A673 (cell line): ENCODE data around the gene ZG16. TPM values are rescaled to one million over a fixed set of nuclear protein-coding genes. Genes with fewer than 3 reads are reported as not detected.

Experiments
- BruUV-seq: library from RNA; stranded (reverse); fragments of 400-500 nt; replicated peaks from 2 replicates; lab custom pipeline; 2021; lab: Mats Ljungman, UMichigan
- CTCF ChIA-PET: fragments of 300-600 bp; sonication (Branson Sonifier 250); formaldehyde crosslinking; loops from one replicate; lab custom pipeline; 2022; ENCODE audit warnings: antibody characterized with exemption; lab: Charles Lee
- POLR2A ChIA-PET: fragments of 300-600 bp; sonication (Branson Sonifier 250); formaldehyde crosslinking; loops from one replicate; lab custom pipeline; 2022; ENCODE audit warnings: antibody characterized with exemption; ENCODE audit not compliant: low non-redundant PET; lab: Charles Lee
- DNase-seq: peaks from one replicate; pipeline ENCODE4 v3.0.0-alpha.2; 2015; ENCODE audit warnings: low spot score
- H3K27ac ChIP-seq: fragments of 200-600 bp; sonication (generic); 2 replicates; pipeline ENCODE4 v1.5.1; 2016; ENCODE audit warnings: mixed run types, low read depth, mild to moderate bottlenecking, mixed read lengths, antibody characterized with exemption, low read length; ENCODE audit not compliant: poor library complexity, severe bottlenecking
- H3K27me3 ChIP-seq: fragments of 200-600 bp; sonication (generic); replicated peaks from 2 replicates; pipeline ENCODE4 v1.6.1; 2017; ENCODE audit warnings: mixed run types, low read depth, mild to moderate bottlenecking, mixed read lengths, antibody characterized with exemption, low read length; ENCODE audit not compliant: insufficient read depth, poor library complexity
- H3K36me3 ChIP-seq: fragments of 200-600 bp; sonication (generic); 2 replicates; pipeline ENCODE4 v1.6.1; 2016; ENCODE audit warnings: mixed run types, mild to moderate bottlenecking, mixed read lengths, antibody characterized with exemption, low read length; ENCODE audit not compliant: insufficient read depth, poor library complexity, severe bottlenecking
- H3K4me1 ChIP-seq: fragments of 200-600 bp; sonication (generic); 2 replicates; pipeline ENCODE4 v1.6.1; 2017; ENCODE audit warnings: mixed run types, mild to moderate bottlenecking, mixed read lengths, antibody characterized with exemption, low read length; ENCODE audit not compliant: insufficient read depth, poor library complexity, severe bottlenecking
- H3K4me3 ChIP-seq: fragments of 200-600 bp; sonication (generic); 2 replicates; pipeline ENCODE4 v1.5.1; 2016; ENCODE audit warnings: low read depth, mixed run types, mild to moderate bottlenecking, mixed read lengths, low read length; ENCODE audit not compliant: poor library complexity, severe bottlenecking
- H3K9me3 ChIP-seq: fragments of 200-600 bp; sonication (generic); 2 replicates; pipeline ENCODE4 v1.6.1; 2016; ENCODE audit warnings: mixed run types, low read depth, mild to moderate bottlenecking, mixed read lengths, antibody characterized with exemption, low read length; ENCODE audit not compliant: poor library complexity, severe bottlenecking
- EZH2 ChIP-seq: fragments of 200-600 bp; sonication (generic); IDR thresholded peaks from 2 replicates; pipeline ENCODE4 v1.6.1; 2017; ENCODE audit warnings: borderline replicate concordance, low read depth, mild to moderate bottlenecking, mixed read lengths, antibody characterized with exemption, low read length; ENCODE audit not compliant: poor library complexity, severe bottlenecking
- intact Hi-C: fragments of 100-400 bp; cut with micrococcal nuclease; formaldehyde crosslinking; loops from one replicate; pipeline ENCODE4 v1.10.0; 2022; ENCODE audit not compliant: unreplicated experiment
- total RNA-seq: library from RNA; stranded (reverse); gene quantifications from 2 replicates; pipeline ENCODE4 v1.2.3, GENCODE V29; 2021
- TF ChIP-seq, protein P1 (sequence below): fragments of 300-800, 200-600 bp; sonication (generic); conservative IDR thresholded peaks from 2 replicates; pipeline ENCODE4 v1.5.1; 2017; ENCODE audit warnings: low read depth, mild to moderate bottlenecking, antibody characterized with exemption, low read length, moderate library complexity, mixed read lengths

ZG16 gene
- total RNA-seq, 1 experiment from 2014 or later, result not detected

DNA sequence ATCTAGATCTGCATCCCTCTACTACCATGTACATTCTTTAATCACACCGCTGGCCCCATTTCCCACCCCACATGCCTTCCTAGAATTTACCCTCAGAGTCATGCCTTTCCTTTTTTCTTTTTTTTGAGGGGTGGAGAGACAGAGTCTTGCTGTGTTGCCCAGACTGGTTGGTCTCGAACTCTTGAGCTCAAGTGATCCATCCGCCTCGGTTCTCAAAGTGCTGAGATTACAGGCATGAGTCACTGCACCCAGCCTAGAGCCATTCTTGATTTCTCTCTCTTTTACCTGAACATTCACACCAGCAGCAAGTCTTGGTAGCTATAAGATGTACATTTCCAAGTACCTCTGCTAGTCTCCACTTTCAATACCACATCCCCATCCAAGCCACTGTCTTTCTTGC is 40.0 kb downstream of the ZG16 start:
- no peak for DNase-seq
- H3K27me3 ChIP-seq, result no peaks in the 10 kb centered on the region
- BruUV-seq, result no TSS peak
- CTCF ChIA-PET, result no interaction called here
- no peaks in the 10 kb centered on the region for H3K9me3 ChIP-seq
- intact Hi-C loops, result loop anchor here (10.0 kb wide), 1 partner anchor 47 kb away; the partner anchor contains the start of gene CDIPT
- POLR2A ChIA-PET, result no interaction called here
- TF ChIP-seq, protein P1, sequence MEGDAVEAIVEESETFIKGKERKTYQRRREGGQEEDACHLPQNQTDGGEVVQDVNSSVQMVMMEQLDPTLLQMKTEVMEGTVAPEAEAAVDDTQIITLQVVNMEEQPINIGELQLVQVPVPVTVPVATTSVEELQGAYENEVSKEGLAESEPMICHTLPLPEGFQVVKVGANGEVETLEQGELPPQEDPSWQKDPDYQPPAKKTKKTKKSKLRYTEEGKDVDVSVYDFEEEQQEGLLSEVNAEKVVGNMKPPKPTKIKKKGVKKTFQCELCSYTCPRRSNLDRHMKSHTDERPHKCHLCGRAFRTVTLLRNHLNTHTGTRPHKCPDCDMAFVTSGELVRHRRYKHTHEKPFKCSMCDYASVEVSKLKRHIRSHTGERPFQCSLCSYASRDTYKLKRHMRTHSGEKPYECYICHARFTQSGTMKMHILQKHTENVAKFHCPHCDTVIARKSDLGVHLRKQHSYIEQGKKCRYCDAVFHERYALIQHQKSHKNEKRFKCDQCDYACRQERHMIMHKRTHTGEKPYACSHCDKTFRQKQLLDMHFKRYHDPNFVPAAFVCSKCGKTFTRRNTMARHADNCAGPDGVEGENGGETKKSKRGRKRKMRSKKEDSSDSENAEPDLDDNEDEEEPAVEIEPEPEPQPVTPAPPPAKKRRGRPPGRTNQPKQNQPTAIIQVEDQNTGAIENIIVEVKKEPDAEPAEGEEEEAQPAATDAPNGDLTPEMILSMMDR, result no peak
- TF ChIP-seq EZH2, result no peak
- peaks cover 22% of the 10 kb centered on the region for H3K36me3 ChIP-seq
- no peak overlapping the region for H3K4me3 ChIP-seq
- peaks cover 58% of the 10 kb centered on the region for H3K4me1 ChIP-seq
- H3K27ac ChIP-seq, result no peak overlapping the region

GRCh38 chr16:29819506-29819905 is 41.5 kb downstream of the ZG16 start:
- CTCF ChIA-PET, result no interaction called here
- Histone ChIP-seq H3K4me1 (peaks cover 49% of the 10 kb centered on the region), H3K4me3 (peak overlapping the region; percentile 31), H3K36me3 (peaks cover 22% of the 10 kb centered on the region), H3K27me3 (no peaks in the 10 kb centered on the region), H3K27ac (no peak overlapping the region), H3K9me3 (no peaks in the 10 kb centered on the region)
- TF ChIP-seq, protein P1, result peak; percentile 36
- TF ChIP-seq EZH2, result no peak
- BruUV-seq, result no TSS peak
- intact Hi-C loops, result loop anchor here (10.0 kb wide), 1 partner anchor 45 kb away; the partner anchor contains the start of gene CDIPT
- POLR2A ChIA-PET, result no interaction called here
- DNase-seq, result no peak

DNA sequence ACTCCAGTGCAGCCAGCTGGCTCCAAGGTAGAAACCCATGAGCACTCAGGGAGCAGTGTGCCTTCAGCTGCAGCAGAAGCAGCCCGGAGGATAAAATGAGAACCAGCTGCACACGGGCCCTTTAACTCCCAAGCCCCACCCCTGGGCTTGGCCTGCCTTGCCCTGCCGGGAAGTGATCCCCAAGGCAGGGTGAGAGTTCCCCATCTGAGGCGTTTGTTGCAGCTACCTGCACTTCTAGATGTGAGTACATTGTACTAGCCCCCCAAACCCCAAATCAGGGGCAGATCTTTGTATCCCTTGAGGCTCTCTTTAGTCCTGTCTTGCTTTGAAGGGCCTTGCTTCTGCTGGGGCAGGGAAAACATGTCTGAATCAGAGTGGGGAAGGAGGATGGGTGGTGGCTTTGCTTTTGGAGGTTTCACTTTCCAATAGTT is 42.2 kb downstream of the ZG16 start, which contains the start of gene MVP:
Gene MVP, plus strand, starts transcription at position 192 of the 431 bp plus-strand sequence. CDS start 10,088 bp downstream, outside the sequence.
- H3K36me3 ChIP-seq, result peaks cover 22% of the 10 kb centered on the region
- peak within 1 kb of the TSS; percentile 31 for H3K4me3 ChIP-seq
- TF ChIP-seq EZH2, result no peak
- TF ChIP-seq, protein P1, result no peak
- no TSS peak for BruUV-seq
- peak; percentile 59 for DNase-seq
- H3K27me3 ChIP-seq, result no peaks in the 10 kb centered on the region
- intact Hi-C loops, result no loop called here
- POLR2A ChIA-PET, result no interaction called here
- no peaks in the 10 kb centered on the region for H3K9me3 ChIP-seq
- CTCF ChIA-PET, result interaction anchor here (1.0 kb wide), 1 partner anchor 29 kb away, joined by 3 read pairs; no protein-coding TSS in a partner anchor
- peaks cover 44% of the 10 kb centered on the region for H3K4me1 ChIP-seq
- H3K27ac ChIP-seq, result peak within 1 kb of the TSS; percentile 39
